ENCODE measurements around the gene ALDH3A1.

Gene ALDH3A1

DNA sequence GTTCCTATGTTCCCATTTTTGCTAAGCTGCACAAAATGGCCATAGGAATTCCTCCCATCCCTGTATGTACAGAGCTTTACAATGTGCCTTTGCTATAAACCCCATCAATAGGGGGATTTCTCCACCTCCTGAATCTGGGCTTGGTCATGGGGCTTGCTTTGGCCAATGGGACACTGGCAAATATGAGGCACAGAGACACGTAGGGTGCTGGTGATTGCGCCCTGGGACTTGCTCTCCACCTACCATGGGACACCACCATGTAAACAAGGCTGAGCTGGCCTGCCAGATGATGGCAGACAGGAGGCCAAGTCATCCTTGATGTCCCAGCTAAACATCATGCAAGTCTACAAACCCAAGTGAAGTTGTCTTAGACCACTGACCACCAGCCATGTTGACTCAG is 15.3 kb upstream of the ALDH3A1 start:
- Histone ChIP-seq H3K4me3 (ENCODE audit: low read depth in 1 of 2, low read length in 1 of 2) (no peak overlapping the region), H3K4me1 (ENCODE audit: control insufficient read depth in 1 of 2, insufficient read depth in 1 of 2, low read depth in 1 of 2, low read length in 1 of 2) (no peaks in the 10 kb centered on the region), H3K27me3 (no peaks in the 10 kb centered on the region), H3K36me3 (no peaks in the 10 kb centered on the region), H3K27ac (no peak overlapping the region), H3K9me3 (no peaks in the 10 kb centered on the region)
- TF ChIP-seq, protein P1, sequence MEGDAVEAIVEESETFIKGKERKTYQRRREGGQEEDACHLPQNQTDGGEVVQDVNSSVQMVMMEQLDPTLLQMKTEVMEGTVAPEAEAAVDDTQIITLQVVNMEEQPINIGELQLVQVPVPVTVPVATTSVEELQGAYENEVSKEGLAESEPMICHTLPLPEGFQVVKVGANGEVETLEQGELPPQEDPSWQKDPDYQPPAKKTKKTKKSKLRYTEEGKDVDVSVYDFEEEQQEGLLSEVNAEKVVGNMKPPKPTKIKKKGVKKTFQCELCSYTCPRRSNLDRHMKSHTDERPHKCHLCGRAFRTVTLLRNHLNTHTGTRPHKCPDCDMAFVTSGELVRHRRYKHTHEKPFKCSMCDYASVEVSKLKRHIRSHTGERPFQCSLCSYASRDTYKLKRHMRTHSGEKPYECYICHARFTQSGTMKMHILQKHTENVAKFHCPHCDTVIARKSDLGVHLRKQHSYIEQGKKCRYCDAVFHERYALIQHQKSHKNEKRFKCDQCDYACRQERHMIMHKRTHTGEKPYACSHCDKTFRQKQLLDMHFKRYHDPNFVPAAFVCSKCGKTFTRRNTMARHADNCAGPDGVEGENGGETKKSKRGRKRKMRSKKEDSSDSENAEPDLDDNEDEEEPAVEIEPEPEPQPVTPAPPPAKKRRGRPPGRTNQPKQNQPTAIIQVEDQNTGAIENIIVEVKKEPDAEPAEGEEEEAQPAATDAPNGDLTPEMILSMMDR (IDR thresholded peaks at IDR 0.05) = no peak

GRCh38 chr17:19762515-19762961 is 14.4 kb upstream of the ALDH3A1 start:
- TF ChIP-seq, protein P1 (IDR thresholded peaks at IDR 0.05) = no peak
- Histone ChIP-seq H3K27ac (no peak overlapping the region), H3K36me3 (no peaks in the 10 kb centered on the region)

DNA sequence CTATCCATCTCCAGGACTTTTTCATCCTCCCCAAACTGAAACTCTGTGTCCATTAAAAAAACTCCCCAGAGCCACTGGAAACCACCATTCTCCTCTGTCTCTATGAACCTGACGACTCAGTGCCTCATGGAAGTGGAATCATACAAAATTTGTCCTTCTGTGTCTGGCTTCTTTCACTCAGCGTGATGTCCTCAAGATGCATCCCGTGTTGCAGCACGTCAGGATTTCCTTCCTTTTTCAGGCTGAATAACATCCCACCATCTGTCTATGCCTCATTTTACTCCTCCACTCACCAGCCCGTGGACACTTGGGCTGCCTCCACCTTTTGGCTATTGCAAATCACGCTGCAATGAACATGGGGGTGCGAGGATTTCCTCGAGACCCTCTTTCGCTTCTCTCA is 12.6 kb upstream of the ALDH3A1 start:
- H3K27ac ChIP-seq = no peak overlapping the region
- no peak overlapping the region for H3K4me3 ChIP-seq (ENCODE audit: low read depth in 1 of 2, low read length in 1 of 2)
- H3K9me3 ChIP-seq = no peaks in the 10 kb centered on the region
- H3K36me3 ChIP-seq = no peaks in the 10 kb centered on the region
- H3K4me1 ChIP-seq (ENCODE audit: control insufficient read depth in 1 of 2, insufficient read depth in 1 of 2, low read depth in 1 of 2, low read length in 1 of 2) = no peaks in the 10 kb centered on the region
- TF ChIP-seq, protein P1 (IDR thresholded peaks at IDR 0.05) = no peak
- H3K27me3 ChIP-seq = no peaks in the 10 kb centered on the region

More at GRCh38 chr17:19762515-19762961, 14.4 kb upstream of the ALDH3A1 start:
- Histone ChIP-seq H3K9me3 (no peaks in the 10 kb centered on the region), H3K27me3 (no peaks in the 10 kb centered on the region), H3K4me1 (ENCODE audit: control insufficient read depth in 1 of 2, insufficient read depth in 1 of 2, low read depth in 1 of 2, low read length in 1 of 2) (no peaks in the 10 kb centered on the region), H3K4me3 (ENCODE audit: low read depth in 1 of 2, low read length in 1 of 2) (no peak overlapping the region)

GRCh38 chr17:19759568-19760549 is 11.8 kb upstream of the ALDH3A1 start:
- TF ChIP-seq, protein P1 (IDR thresholded peaks at IDR 0.05) = no peak
- no peak overlapping the region for H3K4me3 ChIP-seq (ENCODE audit: low read depth in 1 of 2, low read length in 1 of 2)
- no peak overlapping the region for H3K27ac ChIP-seq
- H3K4me1 ChIP-seq (ENCODE audit: control insufficient read depth in 1 of 2, insufficient read depth in 1 of 2, low read depth in 1 of 2, low read length in 1 of 2) = no peaks in the 10 kb centered on the region
- no peaks in the 10 kb centered on the region for H3K9me3 ChIP-seq
- H3K27me3 ChIP-seq = no peaks in the 10 kb centered on the region
- H3K36me3 ChIP-seq = no peaks in the 10 kb centered on the region

- H3K9me3 ChIP-seq = no peaks in the 10 kb centered on the region
- H3K36me3 ChIP-seq = no peaks in the 10 kb centered on the region
- TF ChIP-seq, protein P1 (IDR thresholded peaks at IDR 0.05) = no peak
- H3K4me3 ChIP-seq (ENCODE audit: low read depth in 1 of 2, low read length in 1 of 2) = no peak overlapping the region
- H3K27ac ChIP-seq = no peak overlapping the region
- peaks cover 7% of the 10 kb centered on the region for H3K27me3 ChIP-seq
- H3K4me1 ChIP-seq (ENCODE audit: control insufficient read depth in 1 of 2, insufficient read depth in 1 of 2, low read depth in 1 of 2, low read length in 1 of 2) = no peaks in the 10 kb centered on the region
These were observed 9.6 kb upstream of the ALDH3A1 start for GRCh38 chr17:19757536-19758180.

All from neutrophil (primary cell).